HCT116 (cell line): ENCODE results near the gene SUFU.

Experiments used
- ATF3 ChIP-seq: IDR thresholded peaks from 2 replicates; pipeline ENCODE4 v1.6.1; 2012
- CTCF ChIP-seq, 3 experiments: fragments of 200-600 bp in 1 of 3; sonication (generic) in 1 of 3; IDR thresholded peaks in 2 of 3; conservative IDR thresholded peaks in 1 of 3; 2 replicates each; pipeline ENCODE4 v1.5.1; 2012 to 2017; ENCODE audit warnings: low read depth in 2 of 3, low read length in 2 of 3, antibody characterized with exemption in 1 of 3, borderline replicate concordance in 1 of 3, control low read depth in 1 of 3, mild to moderate bottlenecking in 1 of 3, mixed read lengths in 1 of 3, mixed run types in 1 of 3, moderate library complexity in 1 of 3; ENCODE audit not compliant: insufficient read depth in 1 of 3
- EZH2 ChIP-seq: fragments of 200-600 bp; sonication (generic); IDR thresholded peaks from 2 replicates; pipeline ENCODE4 v1.6.1; 2017; ENCODE audit warnings: antibody characterized with exemption, mixed run types
- RAD21 ChIP-seq: IDR thresholded peaks from 2 replicates; pipeline ENCODE4 v1.6.1; 2012; ENCODE audit warnings: low read depth, mild to moderate bottlenecking
- ZBTB33 ChIP-seq: IDR thresholded peaks from 2 replicates; pipeline ENCODE4 v1.6.1; 2011; ENCODE audit warnings: mild to moderate bottlenecking, low read length, moderate library complexity; ENCODE audit not compliant: insufficient replicate concordance; ENCODE audit errors: extremely low read depth

GRCh38 chr10:102523250-102524029 is 19.7 kb downstream of the SUFU start:
- TF ChIP-seq EZH2 = no peak
- no peak for TF ChIP-seq RAD21
- TF ChIP-seq ATF3 = no peak
- no peak for TF ChIP-seq CTCF (IDR thresholded peaks at IDR 0.05 in 2 of 3, conservative IDR thresholded peaks at IDR 0.05 in 1 of 3; ENCODE audit: borderline replicate concordance in 1 of 3, insufficient read depth in 1 of 3, low read depth in 2 of 3, low read length in 2 of 3)
- TF ChIP-seq ZBTB33 = no peak
